GM18870 (cell line): ENCODE data around the gene PSMD12.
"Not testable (repeated sequence)": the region's sequence is repeated elsewhere in the genome, so short reads cannot be mapped to it uniquely, and the experiment has no call there.

Source experiments
- ATAC-seq: cut with Tn5 transposase; IDR thresholded peaks from one replicate; pipeline ENCODE4 v1.9.1; 2021; ENCODE audit warnings: moderate library complexity; ENCODE audit not compliant: unreplicated experiment

Gene PSMD12

GRCh38 chr17:67366193-67367157 lies at the start of gene PSMD12:
Gene PSMD12, minus strand, starts transcription at chr17:67366577. Its CDS starts 58 bp downstream, at chr17:67366519.
- peak; percentile 58 for ATAC-seq

- no peak for ATAC-seq
Observed at GRCh38 chr17:67415291-67415690, 48.9 kb upstream of the PSMD12 start.

- ATAC-seq, result no peak
Observed at GRCh38 chr17:67414559-67414958, 48.2 kb upstream of the PSMD12 start.

- ATAC-seq, result no peak
Observed at GRCh38 chr17:67414130-67414529, 47.8 kb upstream of the PSMD12 start.

- ATAC-seq, result no peak
Observed at GRCh38 chr17:67413388-67413787, 47.0 kb upstream of the PSMD12 start.

GRCh38 chr17:67412941-67413340 lies 46.6 kb upstream of the PSMD12 start:
- ATAC-seq, result no peak

- no peak for ATAC-seq
Observed at GRCh38 chr17:67412032-67412431, 45.7 kb upstream of the PSMD12 start.

- ATAC-seq, result no peak
Observed at GRCh38 chr17:67411397-67411796, 45.0 kb upstream of the PSMD12 start.

- ATAC-seq, result not testable (repeated sequence)
Observed at GRCh38 chr17:67408455-67408830, 42.1 kb upstream of the PSMD12 start.

GRCh38 chr17:67403483-67403882 lies 37.1 kb upstream of the PSMD12 start:
- ATAC-seq, result no peak

- ATAC-seq, result no peak
Observed at GRCh38 chr17:67403065-67403464, 36.7 kb upstream of the PSMD12 start.

GRCh38 chr17:67401598-67402504 lies 35.5 kb upstream of the PSMD12 start:
- no peak for ATAC-seq

GRCh38 chr17:67401106-67401505 lies 34.7 kb upstream of the PSMD12 start:
- ATAC-seq, result no peak

- no peak for ATAC-seq
Observed at GRCh38 chr17:67400193-67400592, 33.8 kb upstream of the PSMD12 start.

- ATAC-seq, result no peak
Observed at GRCh38 chr17:67399676-67400075, 33.3 kb upstream of the PSMD12 start.

- ATAC-seq, result no peak
Observed at GRCh38 chr17:67393809-67394397, 27.5 kb upstream of the PSMD12 start.

GRCh38 chr17:67392111-67392510 lies 25.7 kb upstream of the PSMD12 start:
- no peak for ATAC-seq

GRCh38 chr17:67390646-67391361 lies 24.4 kb upstream of the PSMD12 start:
- peak; percentile 95 for ATAC-seq

GRCh38 chr17:67390006-67390645 lies 23.7 kb upstream of the PSMD12 start:
- peak; percentile 9 for ATAC-seq

- no peak for ATAC-seq
Observed at GRCh38 chr17:67388986-67389385, 22.6 kb upstream of the PSMD12 start.
